GM10266 (cell line): ENCODE measurements around the gene DNAJC18.

Experiments
- DNase-seq: peaks from one replicate; pipeline ENCODE4 v3.0.0; 2012; ENCODE audit errors: extremely low spot score
- CTCF ChIP-seq: IDR thresholded peaks from 2 replicates; pipeline ENCODE4 v1.5.1; 2012; ENCODE audit warnings: mild to moderate bottlenecking, low read depth; ENCODE audit not compliant: control insufficient read depth, insufficient read depth; ENCODE audit errors: missing control alignments

Gene DNAJC18

GRCh38 chr5:139377226-139377625 is 62.1 kb downstream of the DNAJC18 start:
- no peak for TF ChIP-seq CTCF
- no peak for DNase-seq

GRCh38 chr5:139376364-139376763 is 63.0 kb downstream of the DNAJC18 start:
- TF ChIP-seq CTCF, result no peak
- no peak for DNase-seq

DNA sequence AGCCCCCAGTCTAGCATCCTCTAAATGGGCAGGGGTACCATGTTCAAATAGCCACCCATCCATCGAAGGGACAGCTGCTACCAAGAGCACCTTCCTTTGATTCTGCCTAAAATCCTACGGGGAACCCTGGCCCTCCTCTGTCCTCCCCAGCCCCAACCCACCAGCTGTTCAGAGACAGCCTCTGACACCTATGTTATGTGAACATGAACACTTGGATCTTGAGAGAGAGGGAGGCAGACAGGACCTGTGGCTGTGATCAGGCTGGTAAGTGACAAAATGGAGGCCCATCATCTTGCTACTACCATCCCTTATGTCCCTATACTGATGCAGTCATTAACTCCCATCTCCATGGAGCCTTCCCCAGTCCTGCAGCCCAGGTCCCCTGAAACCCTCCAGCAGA is 64.4 kb downstream of the DNAJC18 start:
- DNase-seq, result no peak
- no peak for TF ChIP-seq CTCF

- TF ChIP-seq CTCF, result no peak
- no peak for DNase-seq
Observed at GRCh38 chr5:139371482-139372435, 67.6 kb downstream of the DNAJC18 start.

GRCh38 chr5:139369181-139369580 is 70.1 kb downstream of the DNAJC18 start:
- no peak for DNase-seq

GRCh38 chr5:139368613-139369012 is 70.7 kb downstream of the DNAJC18 start:
- no peak for DNase-seq
- TF ChIP-seq CTCF, result no peak

More at GRCh38 chr5:139369181-139369580, 70.1 kb downstream of the DNAJC18 start:
- TF ChIP-seq CTCF, result no peak

DNA sequence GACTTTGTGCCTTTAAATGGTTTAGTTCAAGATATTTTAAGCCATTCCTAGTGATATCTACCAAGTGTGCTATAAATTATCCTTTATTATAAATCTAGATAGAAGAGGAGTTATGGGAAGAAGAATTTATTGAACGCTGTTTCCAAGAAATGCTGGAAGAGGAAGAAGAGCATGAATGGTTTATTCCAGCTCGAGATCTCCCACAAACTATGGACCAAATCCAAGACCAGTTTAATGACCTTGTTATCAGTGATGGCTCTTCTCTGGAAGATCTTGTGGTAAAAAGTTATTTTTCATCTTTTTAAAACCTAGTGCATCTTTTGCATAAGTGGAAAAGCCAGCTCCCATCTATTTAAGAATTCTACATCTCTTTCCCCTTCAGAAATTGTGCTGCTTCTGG is 74.9 kb downstream of the DNAJC18 start:
- no peak for TF ChIP-seq CTCF
- DNase-seq, result no peak
